Heart right ventricle (tissue), 16 donors: ENCODE measurements around the gene IL1RAPL1. TPM values are rescaled to one million over a fixed set of nuclear protein-coding genes. Genes with fewer than 3 reads are reported as not detected.

Experiments
- ATAC-seq, 8 donors: fragments of 200-7000 bp; cut with Tn5 transposase; one replicate each; pipeline ENCODE4 v1.9.1; 2020; ENCODE audit warnings: mild to moderate bottlenecking in 8 of 8, moderate library complexity in 8 of 8, moderate number of reproducible peaks in 1 of 8
- DNase-seq, 2 donors: peaks; one replicate each; pipeline ENCODE4 v3.0.0-alpha.2; 2020
- H3K27ac ChIP-seq, 10 donors: fragments of 200-600 bp; sonication (generic) in 2 of 10; one replicate each; pipeline versions ENCODE4 v1.5.0 to v1.8.0; 2020 to 2022; ENCODE audit warnings: mild to moderate bottlenecking in 3 of 10
- H3K27me3 ChIP-seq, 7 donors: fragments of 200-600 bp; one replicate each; pipeline ENCODE4 v1.8.0; 2021 to 2022; ENCODE audit warnings: mild to moderate bottlenecking in 2 of 7
- H3K36me3 ChIP-seq, 9 donors: fragments of 200-600 bp; sonication (generic) in 1 of 9; one replicate each; pipeline versions ENCODE4 v1.5.0 to v1.8.0; 2020 to 2022; ENCODE audit warnings: mild to moderate bottlenecking in 2 of 9
- H3K4me1 ChIP-seq, 9 donors: fragments of 200-600 bp; sonication (generic) in 1 of 9; one replicate each; pipeline versions ENCODE4 v1.5.0 to v1.8.0; 2020 to 2022; ENCODE audit warnings: mild to moderate bottlenecking in 4 of 9
- H3K4me3 ChIP-seq, 10 donors: fragments of 200-600 bp; sonication (generic) in 2 of 10; one replicate each; pipeline versions ENCODE4 v1.5.0 to v1.8.0; 2020 to 2022; ENCODE audit warnings: mild to moderate bottlenecking in 7 of 10, moderate library complexity in 2 of 10
- H3K9me3 ChIP-seq, 11 donors: fragments of 200-600 bp in 10 of 11; sonication (generic) in 2 of 11; one replicate each; pipeline versions ENCODE4 v1.5.0 to v1.8.0; 2013 to 2022; ENCODE audit warnings: mild to moderate bottlenecking in 2 of 11, control low read depth in 1 of 11, moderate library complexity in 1 of 11
- CTCF ChIP-seq, 9 donors: fragments of 200-600 bp; sonication (generic) in 2 of 9; IDR thresholded peaks; one replicate each; pipeline versions ENCODE4 v1.5.0 to v1.8.0; 2021 to 2022; ENCODE audit warnings: antibody characterized with exemption in 9 of 9, mild to moderate bottlenecking in 5 of 9, moderate library complexity in 1 of 9
- WGBS, 2 donors: extraction: QIAGEN DNeasy Blood & Tissue Kit; methylation state at CpG; one replicate each; pipeline ENCODE4 v1.1.7; 2013; ENCODE audit warnings: inconsistent platforms in 1 of 2; 5-methylcytosine and 5-hydroxymethylcytosine counted together
- intact Hi-C, 10 donors: fragments of 100-400 bp; cut with DNase I; formaldehyde crosslinking; loops; one replicate each; pipeline versions ENCODE4 v1.11.1 to v1.14.2; 2022
- polyA plus RNA-seq, 2 donors: library from polyadenylated mRNA; stranded (reverse); fragments of 200-250 nt; gene quantifications; one replicate each; pipeline ENCODE4 v1.2.3, GENCODE V29; 2013
- total RNA-seq, 10 donors: library from RNA; stranded (reverse); fragmentation: NEBNext Ultra II Directional in 3 of 10; extraction: Animal tissue kit (Norgen Biotek cat#: 25700) in 3 of 10; gene quantifications; one replicate each; pipeline versions ENCODE4 v1.2.1 to v1.2.4, GENCODE V29; 2021 to 2023
- donor health status: Arrhythmogenic right ventricular cardiomyopathy.
- donor health status: ischemic (EF 13 %, LVEDD 7.1; RV severe dilation, severe dysfunction).
- donor health status: healthy with polysubstance abuse.
- donor health status: DM: no; HTN: yes; CAD: no.
- donor health status: DM: no; HTN: no; CAD: no.
- donor health status: ischemic (EF 25% LVEDD 6.9; RV normal size, moderate dysfunction).
- donor health status: ischemic (EF 25% LVEDD 5.7; RV mildly dilated, moderate dysfunction).
- donor health status: healthy.
- donor health status: DM: yes; HTN: yes; CAD: no.
- donor health status: Ischemic cardiomyopathy.
- donor health status: ischemic (EF 35%, LVEDD 5.7; RV mildly dilated, moderate dysfunction).
- donor health status: nonischemic (EF 11% LVEDD 7.7; RV severe dilation, severe dysfunction).
- donor health status: DM: yes; HTN: yes; CAD: no.
- donor health status: PGD.
- donor health status: ischemic (EF 29% LVEDD 5.4; RV normal size, mild dysfunction).
- donor health status: nonischemic (EF 23%, LVEDD 6.1; RV moderate dilation, normal function).

Gene IL1RAPL1
- total and polyA plus RNA-seq, 12 donors, result 0.13 to 6.3 (median 2.8) TPM

GRCh38 chrX:29012867-29013266, 425.6 kb downstream of the IL1RAPL1 start:
- Histone ChIP-seq H3K9me3 (peaks cover 0 to 11% (median 0%) of the 10 kb centered on the region in 11 donors), H3K27me3 (no peaks in the 10 kb centered on the region), H3K4me1 (no peaks in the 10 kb centered on the region), H3K4me3 (no peak overlapping the region), H3K27ac (no peak overlapping the region), H3K36me3 (no peaks in the 10 kb centered on the region)
- no peak for ATAC-seq
- no peak for TF ChIP-seq CTCF (IDR thresholded peaks at IDR 0.05)
- intact Hi-C loops, result no loop called here
- DNase-seq, result no peak

- DNase-seq, result no peak
- no peaks in the 10 kb centered on the region for H3K27me3 ChIP-seq
- H3K36me3 ChIP-seq, result no peaks in the 10 kb centered on the region
- ATAC-seq, result no peak
- no peaks in the 10 kb centered on the region for H3K9me3 ChIP-seq
- intact Hi-C loops, result no loop called here
- H3K4me1 ChIP-seq, result peaks cover 0 to 4% (median 0%) of the 10 kb centered on the region in 9 donors
- H3K4me3 ChIP-seq, result no peak overlapping the region
- TF ChIP-seq CTCF (IDR thresholded peaks at IDR 0.05), result no peak
- no peak overlapping the region for H3K27ac ChIP-seq
Measured at GRCh38 chrX:29023207-29023606, 436.0 kb downstream of the IL1RAPL1 start.

GRCh38 chrX:29024871-29025270, 437.6 kb downstream of the IL1RAPL1 start:
- Histone ChIP-seq H3K36me3 (no peaks in the 10 kb centered on the region), H3K27me3 (no peaks in the 10 kb centered on the region), H3K27ac (no peak overlapping the region), H3K4me1 (peaks cover 0 to 4% (median 0%) of the 10 kb centered on the region in 9 donors), H3K4me3 (no peak overlapping the region), H3K9me3 (peaks cover 0 to 10% (median 0%) of the 10 kb centered on the region in 11 donors)
- DNase-seq (no peak), ATAC-seq (no peak)
- intact Hi-C loops, result no loop called here
- TF ChIP-seq CTCF (IDR thresholded peaks at IDR 0.05), result no peak
- 69 to 73% methylated on average over 2 of the region's 2 CpGs for WGBS, 2 donors

- Histone ChIP-seq H3K4me1 (no peaks in the 10 kb centered on the region), H3K9me3 (no peaks in the 10 kb centered on the region), H3K36me3 (no peaks in the 10 kb centered on the region), H3K27ac (peak overlapping the region in 3 of 10 donors; percentile 21 to 52 (median 23)), H3K27me3 (no peaks in the 10 kb centered on the region), H3K4me3 (no peak overlapping the region)
- ATAC-seq (peak in 6 of 8 donors; percentile 18 to 72 (median 48)), DNase-seq (no peak)
- TF ChIP-seq CTCF (IDR thresholded peaks at IDR 0.05), result no peak
- WGBS, 2 donors, result 44 to 54% methylated on average over 2 of the region's 2 CpGs
- intact Hi-C loops, result no loop called here
Measured at GRCh38 chrX:29039501-29039900, 452.3 kb downstream of the IL1RAPL1 start.
